B cell (primary cell): Measurements from ENCODE around the gene PCDHA11. TPM values are rescaled to one million over a fixed set of nuclear protein-coding genes. Genes with fewer than 3 reads are reported as not detected.

ENCODE experiments used
- ATAC-seq: fragments of 200-7000 bp; cut with Tn5 transposase; one replicate; pipeline ENCODE4 v1.10.0; 2021; ENCODE audit warnings: low read depth, mild to moderate bottlenecking, moderate number of reproducible peaks, moderate library complexity
- CTCF ChIA-PET: fragments of 350-600 bp; sonication (Branson Sonifier 250); formaldehyde crosslinking; loops from one replicate; lab custom pipeline; 2021; ENCODE audit warnings: antibody characterized with exemption, inconsistent platforms; lab: Charles Lee
- POLR2A ChIA-PET: fragments of 350-600 bp; sonication (Branson Sonifier 250); formaldehyde crosslinking; loops from one replicate; lab custom pipeline; 2021; ENCODE audit warnings: antibody characterized with exemption; lab: Charles Lee
- DNase-seq: peaks from one replicate; pipeline ENCODE4 v3.0.0; 2013
- H2AFZ ChIP-seq: 2 replicates; pipeline ENCODE4 v1.6.1; 2012; ENCODE audit warnings: mild to moderate bottlenecking, low read depth, low read length; ENCODE audit not compliant: insufficient read depth, poor library complexity, severe bottlenecking
- H3K27ac ChIP-seq, 2 donors: 1 replicate in 1 of 2; 2 replicates in 1 of 2; pipeline ENCODE4 v1.5.1; 2012 to 2013; ENCODE audit warnings: low read length in 2 of 2, mild to moderate bottlenecking in 2 of 2, moderate library complexity in 1 of 2
- H3K27me3 ChIP-seq, 4 experiments: fragments of 200-600 bp in 1 of 4; sonication (generic) in 1 of 4; replicated peaks in 1 of 4; 1 replicate in 2 of 4; 2 replicates in 2 of 4; pipeline versions ENCODE4 v1.6.1 to v1.7.0; 2013 to 2016; ENCODE audit warnings: low read length in 3 of 4, mild to moderate bottlenecking in 2 of 4, mixed read lengths in 1 of 4, moderate library complexity in 1 of 4; ENCODE audit not compliant: insufficient read depth in 4 of 4, control insufficient read depth in 3 of 4; ENCODE audit errors: control extremely low read depth in 1 of 4
- H3K36me3 ChIP-seq, 2 experiments: replicated peaks in 1 of 2; 1 replicate in 1 of 2; 2 replicates in 1 of 2; pipeline versions ENCODE4 v1.6.1 to v1.7.1; 2013; ENCODE audit warnings: low read length in 1 of 2; ENCODE audit not compliant: insufficient read depth in 2 of 2, control insufficient read depth in 1 of 2; ENCODE audit errors: control extremely low read depth in 1 of 2, extremely low read depth in 1 of 2
- H3K4me1 ChIP-seq, 2 donors: fragments of 200-600 bp in 1 of 2; sonication (generic) in 1 of 2; 1 replicate in 1 of 2; 2 replicates in 1 of 2; pipeline versions ENCODE4 v1.5.1 to v1.6.1; 2013 to 2017; ENCODE audit warnings: low read length in 2 of 2; ENCODE audit not compliant: control insufficient read depth in 2 of 2, insufficient read depth in 2 of 2
- H3K4me2 ChIP-seq: replicated peaks from 2 replicates; pipeline ENCODE3; 2012; ENCODE audit warnings: mild to moderate bottlenecking, low read depth, low read length; ENCODE audit not compliant: poor library complexity, severe bottlenecking
- H3K4me3 ChIP-seq, 5 experiments: fragments of 200-600 bp in 1 of 5; sonication (generic) in 1 of 5; 1 replicate in 3 of 5; 2 replicates in 2 of 5; pipeline versions ENCODE4 v1.5.1 to v1.7.0; 2011 to 2016; ENCODE audit warnings: low read length in 4 of 5, mild to moderate bottlenecking in 4 of 5, low read depth in 2 of 5, control low read depth in 1 of 5, moderate library complexity in 1 of 5; ENCODE audit not compliant: insufficient read depth in 1 of 5; ENCODE audit errors: control extremely low read depth in 1 of 5, extremely low read depth in 1 of 5
- H3K79me2 ChIP-seq: fragments of 200-600 bp; sonication (generic); one replicate; pipeline ENCODE4 v1.6.0; 2016; ENCODE audit warnings: low read length; ENCODE audit not compliant: control insufficient read depth, insufficient read depth
- H3K9ac ChIP-seq: fragments of 200-600 bp; sonication (generic); 2 replicates; pipeline ENCODE4 v1.6.1; 2017; ENCODE audit warnings: mild to moderate bottlenecking, low read length, moderate library complexity
- H3K9me3 ChIP-seq, 3 donors: one replicate each; pipeline versions ENCODE4 v1.6.1 to v1.7.1; 2013; ENCODE audit warnings: low read length in 2 of 3; ENCODE audit not compliant: control insufficient read depth in 2 of 3, insufficient read depth in 1 of 3; ENCODE audit errors: control extremely low read depth in 1 of 3
- H4K20me1 ChIP-seq: 2 replicates; pipeline ENCODE4 v1.6.0; 2012; ENCODE audit warnings: mild to moderate bottlenecking, low read length; ENCODE audit not compliant: insufficient read depth, control insufficient read depth, poor library complexity, severe bottlenecking
- H3K27ac Mint-ChIP-seq: one replicate; pipeline ENCODE4 v1.8.0; 2021; ENCODE audit warnings: mixed read lengths
- H3K27me3 Mint-ChIP-seq: one replicate; pipeline ENCODE4 v1.8.0; 2021; ENCODE audit warnings: mixed read lengths
- H3K4me1 Mint-ChIP-seq: one replicate; pipeline ENCODE4 v1.8.0; 2021; ENCODE audit warnings: mixed read lengths
- H3K4me3 Mint-ChIP-seq: one replicate; pipeline ENCODE4 v1.8.0; 2021; ENCODE audit warnings: mixed read lengths
- H3K9me3 Mint-ChIP-seq: one replicate; pipeline ENCODE4 v1.8.0; 2022; ENCODE audit warnings: mixed read lengths; ENCODE audit not compliant: insufficient read depth
- EZH2 ChIP-seq: IDR thresholded peaks from 2 replicates; pipeline ENCODE4 v1.6.1; 2012; ENCODE audit warnings: borderline replicate concordance, low read depth, mild to moderate bottlenecking, moderate library complexity, low read length; ENCODE audit not compliant: insufficient read depth, poor library complexity, severe bottlenecking
- WGBS: methylation state at CpG from one replicate; pipeline ENCODE4 v1.1.5; 2013; ENCODE audit warnings: missing lambda C conversion rate; ENCODE audit not compliant: insufficient coverage; 5-methylcytosine and 5-hydroxymethylcytosine counted together
- intact Hi-C: fragments of 100-400 bp; cut with micrococcal nuclease; formaldehyde crosslinking; loops from one replicate; pipeline ENCODE4 v1.10.0; 2022
- polyA plus RNA-seq: library from polyadenylated mRNA; depleted of rRNA; stranded (reverse); fragments of >200 nt; gene quantifications from 2 replicates; pipeline ENCODE4 v1.2.3, GENCODE V29; 2012
- total RNA-seq, 2 donors: library from RNA; stranded (reverse); fragments of 120-200 nt in 1 of 2; gene quantifications; 1 replicate in 1 of 2; 2 replicates in 1 of 2; pipeline versions ENCODE4 v1.2.3 to v1.2.4, GENCODE V29; 2013 to 2022
- TF ChIP-seq, protein P1 (sequence below): fragments of 200-600 bp; IDR thresholded peaks from one replicate; pipeline ENCODE4 v1.8.0; 2022; ENCODE audit warnings: antibody characterized with exemption, mild to moderate bottlenecking

The PCDHA11 gene
- total and polyA plus RNA-seq, 2 donors (not counting 1 experiment from before 2014, with no cell fraction given): not detected

DNA sequence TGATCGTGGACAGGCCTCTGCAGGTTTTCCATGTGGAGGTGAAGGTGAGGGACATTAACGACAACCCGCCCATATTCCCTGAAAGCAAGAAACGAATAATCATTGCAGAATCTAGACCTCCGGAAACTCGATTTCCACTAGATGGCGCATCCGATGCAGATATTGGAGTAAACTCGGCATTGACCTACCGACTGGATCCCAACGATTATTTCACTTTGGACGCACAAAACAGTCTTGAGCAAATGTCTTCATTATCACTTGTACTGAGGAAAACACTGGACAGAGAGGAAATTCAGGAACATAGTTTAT, 13.8 kb downstream of the PCDHA11 start:
- intact Hi-C loops: no loop called here
- H3K9me3 Mint-ChIP-seq: peaks cover 8% of the 10 kb centered on the region
- H3K4me1 Mint-ChIP-seq: no peaks in the 10 kb centered on the region
- peaks cover 20% of the 10 kb centered on the region for H3K27me3 Mint-ChIP-seq
- no peaks in the 10 kb centered on the region for H3K79me2 ChIP-seq
- DNase-seq (no peak), ATAC-seq (no peak)
- CTCF ChIA-PET: no interaction called here
- no peaks in the 10 kb centered on the region for H3K4me1 ChIP-seq
- POLR2A ChIA-PET: no interaction called here
- TF ChIP-seq, protein P1, sequence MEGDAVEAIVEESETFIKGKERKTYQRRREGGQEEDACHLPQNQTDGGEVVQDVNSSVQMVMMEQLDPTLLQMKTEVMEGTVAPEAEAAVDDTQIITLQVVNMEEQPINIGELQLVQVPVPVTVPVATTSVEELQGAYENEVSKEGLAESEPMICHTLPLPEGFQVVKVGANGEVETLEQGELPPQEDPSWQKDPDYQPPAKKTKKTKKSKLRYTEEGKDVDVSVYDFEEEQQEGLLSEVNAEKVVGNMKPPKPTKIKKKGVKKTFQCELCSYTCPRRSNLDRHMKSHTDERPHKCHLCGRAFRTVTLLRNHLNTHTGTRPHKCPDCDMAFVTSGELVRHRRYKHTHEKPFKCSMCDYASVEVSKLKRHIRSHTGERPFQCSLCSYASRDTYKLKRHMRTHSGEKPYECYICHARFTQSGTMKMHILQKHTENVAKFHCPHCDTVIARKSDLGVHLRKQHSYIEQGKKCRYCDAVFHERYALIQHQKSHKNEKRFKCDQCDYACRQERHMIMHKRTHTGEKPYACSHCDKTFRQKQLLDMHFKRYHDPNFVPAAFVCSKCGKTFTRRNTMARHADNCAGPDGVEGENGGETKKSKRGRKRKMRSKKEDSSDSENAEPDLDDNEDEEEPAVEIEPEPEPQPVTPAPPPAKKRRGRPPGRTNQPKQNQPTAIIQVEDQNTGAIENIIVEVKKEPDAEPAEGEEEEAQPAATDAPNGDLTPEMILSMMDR: no peak
- no peak for TF ChIP-seq EZH2
- no peaks in the 10 kb centered on the region for H4K20me1 ChIP-seq
- H3K4me3 Mint-ChIP-seq: no peak overlapping the region
- H3K27me3 ChIP-seq: peaks cover 0 to 13% (median 5%) of the 10 kb centered on the region in 4 experiments
- H2AFZ ChIP-seq: no peak overlapping the region
- WGBS: 32% methylated on average over 9 of the region's 12 CpGs
- no peak overlapping the region for H3K4me2 ChIP-seq
- H3K36me3 ChIP-seq: no peaks in the 10 kb centered on the region
- no peak overlapping the region for H3K27ac Mint-ChIP-seq
- no peak overlapping the region for H3K9ac ChIP-seq
- H3K4me3 ChIP-seq: no peak overlapping the region
- no peak overlapping the region for H3K27ac ChIP-seq
- peaks cover 3 to 28% (median 9%) of the 10 kb centered on the region in 3 donors for H3K9me3 ChIP-seq

DNA sequence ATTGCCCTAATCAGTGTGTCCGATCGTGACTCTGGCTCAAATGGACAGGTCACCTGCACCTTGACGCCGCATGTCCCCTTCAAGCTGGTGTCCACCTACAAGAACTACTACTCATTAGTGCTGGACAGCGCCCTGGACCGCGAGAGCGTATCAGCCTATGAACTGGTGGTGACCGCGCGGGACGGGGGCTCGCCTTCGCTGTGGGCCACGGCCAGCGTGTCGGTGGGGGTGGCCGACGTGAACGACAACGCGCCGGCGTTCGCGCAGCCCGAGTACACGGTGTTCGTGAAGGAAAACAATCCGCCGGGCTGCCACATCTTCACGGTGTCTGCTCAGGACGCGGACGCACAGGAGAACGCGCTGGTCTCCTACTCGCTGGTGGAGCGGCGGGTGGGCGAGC, 14.6 kb downstream of the PCDHA11 start:
- H3K4me2 ChIP-seq: no peak overlapping the region
- WGBS: 59% methylated on average over 39 of the region's 41 CpGs
- intact Hi-C loops: no loop called here
- no peaks in the 10 kb centered on the region for H4K20me1 ChIP-seq
- H3K27ac ChIP-seq: no peak overlapping the region
- ChIA-PET CTCF (no interaction called here), POLR2A (no interaction called here)
- Mint-ChIP-seq H3K4me3 (no peak overlapping the region), H3K27me3 (peaks cover 20% of the 10 kb centered on the region), H3K27ac (no peak overlapping the region), H3K9me3 (peaks cover 8% of the 10 kb centered on the region), H3K4me1 (no peaks in the 10 kb centered on the region)
- DNase-seq (no peak), ATAC-seq (no peak)
- H3K9me3 ChIP-seq: peaks cover 3 to 27% (median 9%) of the 10 kb centered on the region in 3 donors
- H3K9ac ChIP-seq: no peak overlapping the region
- H3K36me3 ChIP-seq: no peaks in the 10 kb centered on the region
- H3K79me2 ChIP-seq: no peaks in the 10 kb centered on the region
- no peak overlapping the region for H2AFZ ChIP-seq
- TF ChIP-seq, protein P1: no peak
- no peak for TF ChIP-seq EZH2
- no peak overlapping the region for H3K4me3 ChIP-seq
- H3K4me1 ChIP-seq: no peaks in the 10 kb centered on the region
- H3K27me3 ChIP-seq: peaks cover 0 to 13% (median 5%) of the 10 kb centered on the region in 4 experiments
